CD4-positive, alpha-beta T cell treated with Interleukin-4 for 1 hour (primary cell): Measurements from ENCODE around the gene C11orf54.
A peak's percentile ranks its signal among the peaks of the same experiment; 100 is the strongest.

Source experiments
- DNase-seq, 2 donors: peaks; one replicate each; pipeline ENCODE4 v3.0.0-alpha.2; 2020 to 2022

C11orf54 gene

DNA sequence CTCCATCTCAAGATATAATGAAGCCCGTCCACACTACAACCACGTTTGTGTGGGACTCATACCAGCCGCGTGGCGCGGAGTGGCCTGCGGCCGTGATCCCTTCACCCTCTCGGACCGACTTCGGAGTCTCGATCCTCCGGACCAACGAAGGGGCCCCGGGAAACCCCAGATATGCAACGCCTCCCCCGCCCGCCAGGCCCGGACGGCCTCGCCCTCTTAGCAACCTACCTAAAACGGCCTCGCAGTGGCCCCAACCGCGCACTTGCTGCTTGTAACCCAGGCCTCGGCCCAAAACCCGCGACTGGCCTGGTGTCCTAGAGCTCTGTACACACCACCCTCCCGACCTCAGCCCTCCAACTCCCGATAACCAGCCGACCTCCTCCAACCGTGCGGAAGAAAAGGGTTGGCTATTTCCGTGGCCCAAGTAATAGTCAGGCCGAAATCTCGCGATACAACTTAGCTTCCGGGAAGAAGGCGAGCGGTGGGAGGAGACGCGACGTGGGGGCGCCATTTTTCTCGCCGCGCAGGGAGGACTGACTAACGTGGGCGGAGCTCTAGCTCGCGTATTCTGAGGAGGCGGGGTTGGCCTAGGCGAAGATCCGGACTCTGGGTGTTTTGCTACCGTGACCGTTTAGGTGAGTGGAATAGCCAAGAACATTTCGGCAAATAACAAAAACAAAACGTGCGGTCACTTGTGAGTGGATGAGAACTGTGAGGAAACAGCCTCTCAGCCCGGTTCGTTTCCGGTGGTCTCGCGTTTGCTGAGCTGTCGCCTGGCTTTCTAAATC, at the start of gene C11orf54, which contains the start of gene TAF1D:
C11orf54 (plus strand) TSS at position 579 of the 788 bp plus-strand sequence. CDS start 5,722 bp downstream, outside the sequence.
TAF1D (minus strand) TSS at position 402 of the 788 bp plus-strand sequence. CDS start 2,191 bp downstream, outside the sequence.
- DNase-seq, result peak; percentile 98

DNA sequence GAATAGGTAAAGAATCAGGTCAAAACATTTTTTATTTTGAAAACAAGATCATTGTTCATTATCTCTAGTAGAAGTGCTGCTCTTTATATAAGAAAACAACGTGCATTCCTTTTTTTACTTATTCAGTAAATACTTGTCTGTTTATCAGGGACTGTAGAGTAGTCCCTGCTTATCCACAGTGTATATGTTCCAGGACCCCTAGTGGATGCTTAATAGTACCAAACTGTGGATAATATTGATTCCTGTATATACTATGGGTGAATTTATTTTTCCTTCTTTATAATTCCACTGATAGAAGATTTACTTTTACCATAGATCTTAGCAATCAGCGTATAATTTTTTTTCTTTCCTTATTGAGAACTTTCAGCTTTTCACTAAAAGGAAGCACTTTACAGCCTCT, 47.4 kb upstream of the C11orf54 start:
- no peak for DNase-seq

GRCh38 chr11:93694557-93694956, 46.9 kb upstream of the C11orf54 start:
- no peak for DNase-seq

GRCh38 chr11:93697611-93698010, 43.9 kb upstream of the C11orf54 start:
- no peak for DNase-seq

DNA sequence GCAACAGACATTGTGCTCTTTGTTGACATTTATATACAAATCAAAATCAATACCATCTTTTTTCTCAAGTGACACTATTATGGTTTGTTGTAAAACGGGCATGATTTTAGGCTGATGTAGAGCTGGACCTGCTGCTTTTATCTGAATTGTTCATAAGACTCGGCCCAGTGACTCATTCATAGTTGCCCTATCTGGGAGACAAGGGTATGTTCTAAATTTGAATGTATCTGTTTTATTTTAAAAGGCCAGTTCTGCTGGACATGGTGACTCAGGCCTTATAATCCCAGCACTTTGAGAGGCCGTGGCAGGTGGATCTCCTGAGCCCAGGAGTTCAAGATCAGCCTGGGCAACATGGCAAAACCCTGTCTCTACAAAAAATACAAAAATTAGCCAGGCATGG, 40.6 kb upstream of the C11orf54 start:
- DNase-seq, result no peak

DNA sequence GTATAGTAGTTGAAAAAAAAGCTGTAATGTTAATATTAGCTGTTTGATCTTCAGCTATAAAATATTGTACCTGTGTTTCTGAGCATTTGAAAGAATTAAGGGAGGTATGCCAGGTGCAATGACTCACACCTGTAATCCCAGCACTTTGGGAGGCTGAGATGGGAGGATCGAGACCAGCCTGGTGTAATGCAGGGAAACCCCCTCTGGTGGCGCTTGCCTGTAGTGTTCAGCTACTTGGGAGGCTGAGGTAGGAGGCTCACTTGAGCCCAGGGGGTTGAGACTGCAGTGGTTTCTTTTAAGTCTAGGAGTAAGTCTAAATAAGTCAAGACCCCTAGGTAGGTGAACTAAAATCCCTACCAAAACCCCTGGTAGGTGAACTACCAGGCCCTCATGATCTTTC, 37.2 kb upstream of the C11orf54 start:
- no peak for DNase-seq

GRCh38 chr11:93710239-93710638, 31.2 kb upstream of the C11orf54 start:
- DNase-seq, result no peak

- DNase-seq, result no peak
These were observed 28.8 kb upstream of the C11orf54 start for GRCh38 chr11:93712678-93713077.

- DNase-seq, result no peak
These were observed 25.6 kb upstream of the C11orf54 start for GRCh38 chr11:93715797-93716396.

DNA sequence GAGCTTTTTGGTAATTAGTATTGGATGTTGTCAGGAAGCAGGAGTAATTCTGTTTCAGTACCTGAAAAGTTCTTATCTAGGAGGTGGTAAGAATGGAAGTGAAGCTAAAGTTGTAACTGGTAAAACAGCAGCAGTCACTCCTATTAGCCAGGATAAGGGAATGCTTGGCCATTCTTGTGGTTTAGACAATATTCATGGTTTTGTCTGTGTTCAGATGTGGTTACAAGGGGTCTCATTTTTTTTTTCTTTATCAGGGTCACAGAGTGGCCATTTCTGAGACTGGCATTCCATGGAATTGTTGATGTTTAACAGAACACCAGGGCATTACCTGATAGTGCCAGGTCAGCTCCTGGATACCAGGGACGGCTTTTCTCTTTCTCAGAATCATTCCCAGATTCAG, 24.0 kb upstream of the C11orf54 start:
- DNase-seq, result no peak

- DNase-seq, result peak; percentile 36 to 54
These were observed 23.4 kb upstream of the C11orf54 start for GRCh38 chr11:93718057-93718563.

DNA sequence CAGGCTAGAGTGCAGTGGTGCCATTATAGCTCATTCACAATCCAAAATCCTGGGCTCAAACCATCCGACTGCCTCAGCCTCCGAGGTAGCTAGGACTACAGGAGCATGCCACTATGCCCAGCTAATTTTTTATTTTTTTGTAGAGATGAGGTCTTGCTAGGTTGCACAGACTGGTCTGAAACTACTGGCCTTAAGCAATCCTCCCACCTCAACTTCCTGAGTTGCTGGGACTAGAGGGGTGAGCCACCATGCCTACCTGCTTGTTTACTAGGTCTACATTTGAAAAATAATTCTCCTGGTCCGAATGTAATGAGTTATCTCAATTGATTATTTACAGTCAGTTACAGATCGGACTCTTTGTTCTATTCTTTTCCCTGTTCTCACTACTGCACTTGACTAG, 22.2 kb upstream of the C11orf54 start:
- DNase-seq, result no peak

DNA sequence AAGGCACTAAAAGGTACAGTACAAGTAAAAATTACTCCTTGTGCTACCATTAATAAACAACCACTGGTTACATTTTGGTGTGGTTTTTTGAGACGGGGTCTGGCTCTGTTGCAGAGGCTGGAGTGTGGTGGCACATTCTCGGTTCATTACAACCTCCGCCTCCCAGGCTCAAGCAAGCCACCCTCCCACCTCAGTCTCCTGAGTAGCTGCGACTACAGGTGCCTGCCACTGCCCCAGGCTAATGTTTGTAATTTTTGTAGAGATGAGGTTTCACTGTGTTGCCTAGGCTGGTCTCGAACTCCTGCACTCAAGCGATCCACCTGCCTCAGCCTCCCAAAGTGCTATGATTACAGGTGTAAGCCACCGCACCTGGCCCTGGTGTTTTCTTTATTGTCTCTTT, 20.9 kb upstream of the C11orf54 start:
- DNase-seq, result no peak

GRCh38 chr11:93724089-93724488, 17.4 kb upstream of the C11orf54 start:
- no peak for DNase-seq

DNA sequence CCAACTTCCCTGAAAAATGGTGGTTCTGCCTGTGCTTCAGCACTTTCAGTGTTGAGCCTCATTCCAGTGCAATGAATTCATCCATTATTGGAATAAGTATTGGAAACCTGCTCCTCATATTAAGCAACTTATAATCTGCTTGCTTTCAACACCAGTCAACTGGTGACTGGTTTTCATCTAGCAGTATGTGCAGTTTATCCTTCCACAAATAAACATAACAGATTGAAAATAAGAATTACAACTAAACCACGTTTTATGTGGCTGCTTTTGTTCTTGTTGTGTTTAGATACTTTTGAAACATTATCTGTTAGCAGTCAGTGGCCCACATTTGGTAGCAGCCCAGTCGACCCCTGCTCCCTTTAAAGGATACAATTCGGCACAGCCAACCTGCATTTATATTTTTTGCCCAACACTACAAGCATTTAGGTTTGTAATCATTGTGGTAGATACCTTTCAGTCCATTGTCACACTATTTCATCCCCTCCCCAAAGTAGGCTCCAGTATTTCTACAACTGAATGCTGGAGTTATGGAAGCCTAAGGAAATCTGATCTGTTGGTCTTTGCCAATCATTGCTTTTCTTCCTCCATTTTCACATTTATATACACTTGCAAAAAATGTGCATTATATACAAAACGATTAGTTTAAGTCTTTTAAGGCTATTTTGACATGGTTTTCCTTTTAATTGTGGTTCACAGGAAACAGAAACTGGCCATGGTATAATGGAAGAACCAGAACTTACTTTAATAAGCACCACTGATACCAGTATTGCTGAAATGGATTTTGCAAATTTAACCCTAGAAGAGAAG, 13.3 kb upstream of the C11orf54 start:
- no peak for DNase-seq

DNA sequence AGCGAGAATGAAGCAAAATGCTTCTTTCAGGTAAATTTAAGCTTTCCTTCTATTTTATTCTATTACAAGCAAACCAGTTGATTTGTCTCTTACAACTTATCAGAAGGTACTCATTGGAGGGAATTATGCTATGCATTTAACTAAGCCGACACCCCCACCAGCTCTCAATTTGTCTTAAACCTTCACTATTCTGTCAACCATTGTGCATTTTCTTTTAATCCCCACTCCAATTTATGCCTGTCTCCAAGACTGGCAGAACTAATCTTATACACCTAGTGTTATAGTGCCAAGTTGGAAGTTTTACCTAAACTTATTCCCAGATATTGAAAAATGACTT, 12.7 kb upstream of the C11orf54 start:
- DNase-seq, result no peak

DNA sequence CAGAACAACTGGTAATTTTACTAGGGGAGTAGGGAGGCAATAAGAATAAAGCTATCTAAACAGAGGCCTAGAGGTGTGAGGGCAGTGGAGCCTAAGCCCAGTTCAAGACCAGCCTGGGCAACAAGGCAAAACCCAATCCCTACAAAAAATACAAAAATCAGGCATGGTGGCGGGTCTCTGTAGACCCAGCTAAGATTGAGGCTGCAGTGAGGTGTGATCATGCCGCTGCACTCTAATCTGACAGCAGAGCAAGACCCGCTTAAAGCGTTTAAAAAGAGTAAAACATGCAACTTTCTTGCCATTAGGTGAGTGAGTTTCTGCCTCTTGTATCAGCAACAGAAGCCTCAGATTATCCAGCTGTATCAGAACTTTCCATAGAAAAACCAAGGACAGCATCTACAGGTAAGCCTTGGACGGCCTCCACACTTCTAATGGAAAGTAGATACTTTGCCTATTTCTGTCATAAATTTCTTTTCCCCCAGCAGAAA, 12.3 kb upstream of the C11orf54 start:
- DNase-seq, result no peak

DNA sequence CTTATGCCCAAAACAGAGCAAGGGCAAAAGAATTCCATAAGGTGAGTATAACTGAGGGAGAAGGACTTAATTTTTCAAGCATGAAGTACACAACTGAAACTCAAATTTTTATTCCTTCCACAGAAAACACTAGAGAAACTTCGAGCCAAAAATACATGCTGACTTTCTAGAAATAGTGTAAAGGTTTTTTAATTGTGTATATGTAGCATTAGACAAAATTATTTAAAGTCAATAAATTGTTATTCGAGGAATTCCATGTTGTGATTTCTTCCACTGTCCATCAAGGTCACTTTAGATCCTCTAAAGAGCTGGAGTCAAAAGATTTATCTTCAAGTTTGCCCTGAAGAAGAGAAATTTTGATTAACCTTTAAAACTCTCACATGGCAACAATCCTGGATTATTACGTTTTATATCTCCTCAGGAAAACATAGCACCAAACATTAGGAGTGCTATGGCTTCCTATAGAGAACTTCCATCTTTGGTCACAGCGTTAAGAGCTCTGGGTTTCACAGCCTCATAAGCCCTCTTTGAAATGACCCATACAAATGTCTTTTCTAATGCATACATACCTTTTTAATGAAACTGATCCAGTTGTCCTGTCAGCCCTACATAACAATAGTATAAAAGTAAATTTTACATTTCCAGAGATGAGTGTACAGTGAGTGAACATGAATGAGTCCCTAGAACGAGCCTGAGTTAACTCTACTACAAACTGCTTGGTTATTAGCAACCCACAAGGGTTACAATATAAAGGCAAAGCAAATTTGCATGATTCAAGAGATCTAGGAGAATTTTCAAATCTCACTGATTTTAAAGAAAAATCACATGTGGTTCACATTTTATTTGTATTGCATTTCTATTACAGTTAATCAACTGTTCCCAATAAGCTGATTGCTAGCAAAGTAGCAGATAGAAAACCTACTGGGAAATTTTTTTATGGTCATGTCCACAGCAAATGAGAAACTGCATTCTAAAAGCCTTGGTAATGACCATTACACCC, 11.1 kb upstream of the C11orf54 start:
- no peak for DNase-seq

- DNase-seq, result no peak
These were observed 9.1 kb upstream of the C11orf54 start for GRCh38 chr11:93732237-93732892.

- no peak for DNase-seq
These were observed 8.0 kb upstream of the C11orf54 start for GRCh38 chr11:93733474-93733873.

GRCh38 chr11:93734427-93735222, 6.8 kb upstream of the C11orf54 start:
- no peak for DNase-seq
